ENCODE data around the gene FBXO24.

FBXO24 gene

DNA sequence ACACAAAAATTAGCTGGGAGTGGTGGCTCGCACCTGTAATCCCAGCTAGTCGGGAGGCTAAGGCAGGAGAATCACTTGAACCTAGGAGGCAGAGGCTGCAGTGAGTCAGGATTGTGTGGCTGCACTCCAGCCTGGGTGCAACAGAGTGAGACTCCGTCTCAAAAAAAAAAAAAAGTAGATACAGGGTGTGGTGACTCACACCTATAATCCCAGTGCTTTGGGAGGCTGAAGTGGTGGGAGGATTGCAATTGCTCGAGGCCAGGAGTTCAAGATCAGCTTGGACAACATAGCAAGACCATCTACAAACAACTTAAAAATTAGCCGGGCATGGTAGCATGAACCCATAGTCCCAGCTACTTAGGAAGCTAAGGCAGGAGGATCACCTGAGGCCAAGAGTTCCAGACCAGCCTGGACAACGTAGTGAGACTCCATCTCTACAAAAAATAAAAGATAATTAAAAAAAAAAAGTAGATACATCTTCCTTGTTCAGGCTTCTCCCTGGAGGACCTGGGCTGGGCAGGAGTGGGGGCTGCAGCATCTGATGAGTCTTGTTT lies 28.3 kb downstream of the FBXO24 start:
- in situ Hi-C loops (cut with MboI; ENCODE audit: low sequenced_read_pairs): no loop called here

DNA sequence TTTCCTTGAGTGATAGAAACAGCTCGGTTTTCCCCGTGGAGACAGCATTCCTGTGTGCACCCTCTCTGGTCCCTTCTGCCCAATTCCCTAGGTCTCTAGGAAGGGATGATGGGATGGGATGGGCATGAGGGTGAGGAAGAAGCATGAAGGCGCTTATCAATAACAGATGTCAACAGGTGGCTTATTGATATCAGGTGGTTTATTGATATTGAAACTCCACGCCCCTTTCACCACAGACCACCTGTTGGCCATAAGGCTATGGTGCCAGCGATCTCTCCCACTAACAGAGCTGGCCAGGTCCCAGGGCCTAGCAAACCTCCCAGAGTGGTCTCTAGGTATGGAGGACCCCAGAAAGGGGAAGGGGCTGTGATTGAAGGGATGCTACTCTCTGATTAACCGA lies 34.1 kb downstream of the FBXO24 start:
- in situ Hi-C loops (cut with MboI; ENCODE audit: low sequenced_read_pairs): no loop called here

DNA sequence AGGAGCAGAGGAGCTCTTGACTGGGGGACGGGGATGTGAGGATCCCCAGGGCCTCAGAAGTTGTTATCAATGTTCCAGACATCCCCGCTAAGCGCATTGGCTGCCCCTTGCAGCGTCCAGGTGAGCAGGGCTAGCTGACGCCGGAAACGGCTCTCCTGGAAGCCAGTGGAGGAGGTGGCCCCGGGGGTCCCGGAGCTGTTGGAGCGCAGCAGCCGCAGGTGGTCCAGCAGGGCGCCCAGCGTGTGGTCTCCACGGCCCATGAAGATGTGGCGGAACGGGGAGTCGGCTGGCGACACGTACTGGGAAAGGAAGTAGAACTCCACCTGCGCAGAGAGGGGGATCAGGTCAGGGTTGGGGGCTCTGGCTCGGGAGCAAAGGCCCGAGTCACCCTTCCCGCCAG lies 34.7 kb downstream of the FBXO24 start:
- in situ Hi-C loops (cut with MboI; ENCODE audit: low sequenced_read_pairs): no loop called here

DNA sequence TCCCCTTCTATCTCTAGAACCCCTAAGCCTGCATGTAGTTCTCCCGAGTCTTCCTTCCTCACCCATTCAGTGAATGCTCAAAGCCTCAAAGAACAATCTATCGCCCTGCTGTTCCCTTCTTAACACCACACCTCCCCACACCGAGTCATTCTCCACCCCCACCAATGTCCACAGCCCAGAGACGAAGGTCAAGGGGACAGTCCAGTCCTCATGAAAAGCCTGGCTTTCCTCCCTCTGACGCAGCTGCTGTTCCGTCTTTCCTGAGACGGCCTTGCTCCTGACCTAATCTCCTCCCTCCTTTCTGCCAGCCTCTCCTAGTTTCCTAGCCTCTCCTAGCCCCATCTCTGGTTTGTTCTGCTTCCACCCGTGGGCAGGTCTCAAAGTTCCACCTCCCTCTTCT lies 35.4 kb downstream of the FBXO24 start:
- in situ Hi-C loops (cut with MboI; ENCODE audit: low sequenced_read_pairs): no loop called here

DNA sequence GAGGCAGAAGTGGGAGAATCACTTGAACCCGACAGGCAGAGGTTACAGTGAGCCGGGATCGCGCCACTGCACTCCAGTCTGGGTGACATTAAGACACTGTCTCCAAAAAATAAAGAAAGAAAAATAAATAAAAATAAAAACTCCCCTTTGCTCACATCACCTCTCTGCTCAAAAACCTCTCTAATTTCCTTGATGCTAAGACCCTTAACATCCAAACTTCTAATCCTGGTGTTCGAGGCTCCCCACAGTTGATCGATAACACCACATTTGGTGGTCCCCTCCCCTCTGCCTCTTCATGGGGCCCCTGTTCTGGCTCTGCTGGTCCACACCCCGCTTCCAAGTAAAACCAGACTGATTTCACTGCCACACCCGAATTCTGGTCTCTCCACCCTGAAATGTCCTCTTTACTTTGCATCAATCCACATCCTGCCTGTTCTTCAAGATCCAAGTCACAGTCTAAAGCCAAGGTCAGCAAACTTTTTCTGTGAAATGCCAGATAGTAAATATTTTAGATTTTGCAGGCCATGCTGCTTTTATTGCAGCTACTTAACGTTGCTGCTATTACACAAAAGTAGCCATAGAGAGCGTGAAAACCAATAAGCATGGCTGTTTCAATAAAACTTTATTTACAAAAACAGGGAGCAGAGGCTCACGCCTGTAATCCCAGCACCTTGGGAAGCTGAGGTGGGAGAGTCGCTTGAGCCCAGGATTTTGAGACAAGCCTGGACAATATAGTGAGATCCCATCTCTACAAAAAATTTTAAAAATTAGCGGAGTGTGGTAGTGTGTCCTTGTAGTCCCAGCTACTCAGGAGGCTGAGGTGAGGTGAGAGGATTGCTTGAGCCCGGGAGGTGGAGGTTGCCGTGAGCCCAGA lies 38.1 kb downstream of the FBXO24 start:
- in situ Hi-C loops (cut with MboI; ENCODE audit: low sequenced_read_pairs): no loop called here

DNA sequence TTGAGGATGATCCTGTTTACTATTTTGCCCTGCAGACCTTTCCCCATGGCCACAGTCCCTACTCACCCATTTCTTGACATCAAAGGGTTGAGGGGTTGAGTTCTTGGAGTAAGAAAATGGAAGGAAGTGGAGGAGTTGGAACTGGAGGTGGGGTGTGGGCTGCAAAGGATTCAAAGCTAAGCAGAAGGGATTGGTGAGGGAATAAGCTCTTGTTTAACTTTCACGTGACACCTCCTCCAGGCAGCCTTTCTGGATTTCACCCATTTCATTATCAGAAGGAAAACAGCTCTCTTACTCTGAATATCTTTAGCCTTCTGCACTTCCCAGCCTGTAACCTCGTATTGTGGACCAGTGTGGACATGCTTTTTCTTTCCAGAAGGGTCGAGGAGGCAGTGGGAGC lies 39.9 kb downstream of the FBXO24 start:
- in situ Hi-C loops (cut with MboI; ENCODE audit: low sequenced_read_pairs): no loop called here

DNA sequence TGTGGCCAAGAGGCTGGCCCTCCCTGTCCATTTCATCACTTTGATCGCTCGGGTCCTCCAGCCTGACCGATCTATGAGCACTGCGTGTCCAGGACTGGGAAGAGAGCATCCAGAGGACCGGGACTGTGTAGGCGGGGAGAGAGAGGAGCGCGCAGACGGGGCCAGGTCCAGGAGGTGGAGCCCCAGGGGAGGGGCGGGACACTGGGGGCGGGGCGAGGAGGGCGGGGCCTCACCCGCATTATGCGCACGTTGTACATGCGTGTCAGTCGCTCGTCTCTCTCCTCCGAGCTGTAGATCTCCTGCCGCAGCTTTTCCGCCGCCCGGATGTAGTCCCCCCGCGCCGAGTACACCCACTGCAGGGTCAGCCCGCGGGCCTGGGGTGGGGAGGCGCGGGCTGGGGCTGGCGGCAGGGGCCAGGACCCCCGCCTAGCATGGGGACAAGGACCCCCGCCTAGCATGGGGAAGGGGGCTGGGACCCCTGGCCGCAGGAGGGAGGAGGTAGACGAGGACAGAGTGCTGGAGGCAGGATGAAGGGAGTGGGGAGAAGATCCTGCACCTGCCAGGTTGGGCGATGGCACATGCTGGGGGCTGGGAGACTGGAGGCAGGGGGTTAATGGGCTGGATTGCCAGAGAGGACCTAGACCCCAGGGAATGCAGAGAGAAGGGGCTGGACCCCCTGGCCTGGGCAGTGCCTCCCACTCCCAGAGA lies 40.6 kb downstream of the FBXO24 start:
- in situ Hi-C loops (cut with MboI; ENCODE audit: low sequenced_read_pairs): no loop called here

DNA sequence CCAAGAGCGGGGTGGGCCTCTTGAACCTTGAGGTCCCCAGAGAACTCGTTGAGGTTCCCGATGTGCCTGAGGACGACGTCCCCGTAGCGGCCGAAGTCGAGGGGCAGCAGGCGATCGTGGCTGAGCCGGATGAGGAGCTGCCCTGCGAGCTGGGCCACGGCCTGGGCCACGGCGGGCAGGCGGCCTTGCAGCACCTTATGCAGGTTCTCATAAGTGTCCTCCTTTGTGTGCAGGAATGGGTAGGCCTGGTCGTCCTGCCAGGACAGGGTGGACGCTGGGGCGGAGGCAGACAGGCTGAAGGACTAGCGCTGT lies 41.1 kb downstream of the FBXO24 start:
- in situ Hi-C loops (cut with MboI; ENCODE audit: low sequenced_read_pairs): no loop called here

DNA sequence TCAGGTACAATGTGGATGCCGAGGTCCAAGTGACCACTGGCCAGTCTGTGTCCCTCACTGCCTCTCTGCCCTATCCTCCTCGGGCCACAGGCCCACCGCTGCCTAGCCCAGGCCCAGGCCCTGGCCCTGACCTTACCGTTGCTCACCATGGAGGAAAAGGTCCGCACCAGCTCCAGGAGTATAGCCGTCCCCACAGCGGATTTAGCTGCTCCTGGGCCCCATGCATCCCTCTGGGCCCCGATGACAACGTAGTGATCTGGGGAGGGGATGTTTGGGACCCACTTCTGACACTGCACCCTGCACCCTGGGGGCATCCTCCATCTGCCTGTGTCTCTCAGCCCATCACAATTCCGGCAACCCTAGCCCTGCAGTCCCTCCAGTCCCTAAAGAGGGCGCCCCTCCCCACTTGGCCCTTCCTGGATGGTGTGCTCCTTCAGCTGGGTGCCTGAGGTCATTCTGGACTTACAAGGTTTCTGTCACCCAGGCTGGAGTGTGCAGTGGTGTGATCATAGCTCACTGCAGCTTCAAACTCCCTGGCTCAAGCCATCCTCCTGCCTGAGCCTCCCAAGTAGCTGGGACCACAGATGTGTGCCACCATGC lies 43.1 kb downstream of the FBXO24 start:
- in situ Hi-C loops (cut with MboI; ENCODE audit: low sequenced_read_pairs): no loop called here

DNA sequence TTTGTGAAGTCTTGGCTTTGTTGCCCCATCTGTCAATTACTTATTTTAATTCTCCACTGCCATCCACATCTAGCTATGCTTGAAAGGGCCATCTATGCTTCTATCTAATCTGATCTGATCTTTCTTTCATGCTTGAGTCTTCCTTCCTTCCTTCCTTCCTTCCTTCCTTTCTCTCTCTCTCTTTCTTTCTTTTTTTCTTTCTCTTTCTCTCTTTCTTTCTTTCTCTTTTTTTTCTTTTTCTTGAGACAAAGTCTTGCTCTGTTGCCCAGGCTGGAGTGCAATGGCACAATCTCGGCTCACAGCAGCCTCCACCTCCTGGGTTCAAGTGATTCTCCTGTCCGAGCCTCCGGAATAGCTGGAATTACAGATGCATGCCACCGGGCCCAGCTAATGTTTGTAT lies 43.9 kb downstream of the FBXO24 start:
- in situ Hi-C loops (cut with MboI; ENCODE audit: low sequenced_read_pairs): no loop called here

DNA sequence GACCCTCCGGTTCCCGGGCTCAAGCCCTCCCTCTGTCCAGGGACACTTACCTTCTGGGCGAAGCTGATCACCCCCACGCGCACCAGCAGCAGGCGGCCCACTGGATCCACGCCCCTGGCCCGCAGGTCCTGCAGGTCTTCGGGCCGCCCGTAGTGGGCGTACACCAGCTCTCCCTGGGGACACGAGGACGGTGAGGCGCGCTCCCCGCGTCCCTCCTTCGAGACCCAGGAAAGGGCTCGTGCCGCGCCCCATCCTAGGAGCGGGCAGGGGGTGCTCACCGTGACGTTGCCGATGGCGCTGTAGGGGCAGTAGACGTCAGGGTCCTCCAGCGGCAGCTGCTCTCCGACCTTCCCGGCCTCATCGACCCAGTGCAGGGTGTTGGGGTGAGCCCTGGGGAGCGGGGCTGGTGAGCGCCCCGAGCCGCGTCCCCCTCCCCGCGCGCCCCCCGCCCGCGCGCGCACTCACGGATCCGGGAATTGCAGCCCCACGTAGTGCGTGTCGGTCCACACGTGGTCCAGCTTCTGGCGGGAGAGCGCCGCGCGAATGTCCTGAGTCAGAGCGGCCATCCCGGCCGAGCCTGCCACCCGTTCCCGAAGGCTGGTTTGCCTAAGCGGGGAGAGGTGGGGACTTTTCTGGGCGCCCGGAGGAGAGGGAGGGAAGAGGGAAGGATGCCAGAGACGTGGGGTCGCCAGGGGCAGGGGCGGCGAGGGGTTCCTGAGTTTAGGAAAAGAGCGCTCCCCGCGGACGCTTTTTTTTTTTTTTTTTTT lies 47.0 kb downstream of the FBXO24 start:
- in situ Hi-C loops (cut with MboI; ENCODE audit: low sequenced_read_pairs): no loop called here

DNA sequence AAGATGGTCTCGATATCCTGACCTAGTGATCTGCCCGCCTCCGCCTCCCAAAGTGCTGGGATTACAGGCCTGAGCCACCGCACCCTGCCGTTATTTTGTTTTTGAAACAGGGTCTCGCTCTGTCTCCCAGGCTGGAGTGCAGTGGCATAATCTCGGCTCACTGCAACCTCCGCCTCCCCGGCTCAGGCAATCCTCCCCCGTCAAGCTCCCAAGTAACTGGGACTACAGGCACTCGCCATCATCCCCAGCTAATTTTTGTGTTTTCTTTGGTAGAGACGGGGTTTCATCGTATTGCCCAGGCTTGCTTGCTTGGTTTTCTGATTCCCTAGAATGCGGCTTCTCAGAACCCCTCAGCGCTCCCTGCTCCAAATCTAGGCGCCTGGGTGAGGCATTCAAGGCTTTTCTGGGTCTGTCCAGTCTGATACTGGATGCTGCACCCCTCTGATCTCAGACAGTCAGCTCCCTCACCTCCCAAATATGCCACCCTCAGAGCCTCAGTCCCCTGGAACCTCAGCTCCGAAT lies 53.9 kb downstream of the FBXO24 start:
- in situ Hi-C loops (cut with MboI; ENCODE audit: low sequenced_read_pairs): no loop called here

DNA sequence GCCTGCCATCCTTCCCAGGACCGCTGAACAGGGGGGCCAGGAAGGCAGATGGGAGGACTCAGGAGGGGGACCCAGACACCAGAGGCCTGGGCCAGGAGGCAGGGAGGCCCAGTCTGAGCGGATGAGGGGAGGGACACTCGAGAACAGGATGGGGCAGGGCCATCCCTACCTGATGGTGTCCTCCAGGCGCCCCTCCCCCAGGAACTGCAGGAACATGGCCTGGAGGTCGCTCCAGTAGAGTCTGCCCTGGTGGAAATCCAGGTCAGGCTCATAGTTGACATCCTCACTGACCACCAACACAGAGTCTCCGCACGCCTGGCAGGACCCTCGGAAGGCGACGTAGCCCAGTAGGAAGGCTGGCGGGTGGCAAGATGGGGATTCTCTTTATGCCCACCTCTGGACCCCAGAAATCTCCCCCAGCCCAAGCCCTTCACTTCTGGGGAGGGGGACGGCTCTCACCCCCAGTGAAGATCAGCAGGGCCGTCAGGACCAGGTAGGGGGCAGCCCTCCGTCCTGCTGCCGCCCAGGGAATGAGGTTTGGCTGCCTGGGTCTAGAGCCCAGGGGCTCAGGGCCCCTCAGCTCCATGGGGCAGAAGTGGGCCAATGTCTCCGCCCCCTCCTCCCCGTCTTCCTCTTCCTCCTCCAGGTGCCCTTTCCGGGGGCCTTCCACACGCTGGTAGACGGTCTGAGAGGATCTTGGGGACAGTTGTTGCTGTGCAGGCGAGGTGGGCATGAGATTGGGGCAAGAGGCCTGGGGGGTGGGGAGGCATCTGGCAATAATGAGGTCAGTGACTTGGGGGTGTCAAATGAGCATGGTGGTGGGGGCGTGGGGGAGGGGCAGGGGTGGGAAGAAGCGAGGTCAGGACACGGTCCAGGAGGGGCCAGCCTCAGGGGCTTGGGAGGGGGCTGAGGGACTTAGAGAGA lies 54.7 kb downstream of the FBXO24 start:
- in situ Hi-C loops (cut with MboI; ENCODE audit: low sequenced_read_pairs): no loop called here

DNA sequence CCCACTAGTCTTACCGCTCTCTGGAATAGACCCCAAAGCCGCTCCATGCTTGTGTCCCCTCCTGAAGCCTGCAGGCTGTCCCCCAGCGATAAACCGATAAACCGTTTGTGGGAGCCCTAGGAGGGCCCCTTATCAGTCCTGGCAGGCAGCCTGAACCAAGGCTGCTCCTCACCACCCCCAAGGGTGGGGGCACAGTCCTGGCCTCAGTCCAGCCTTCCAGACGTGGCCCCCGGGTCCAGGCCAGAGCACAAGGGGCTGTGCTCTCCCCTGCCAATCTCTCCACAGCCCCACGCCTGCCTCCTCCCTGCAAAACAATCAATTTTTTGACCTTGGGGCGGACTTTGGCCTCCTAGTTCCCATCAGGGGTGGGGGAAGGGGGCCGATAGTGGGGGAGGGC lies 55.3 kb downstream of the FBXO24 start, which contains the start of gene TFR2:
Gene TFR2 (minus strand): TSS at position 90 of the 397 bp plus-strand sequence. CDS start 43 bp downstream, at position 47.
- in situ Hi-C loops (cut with MboI; ENCODE audit: low sequenced_read_pairs): no loop called here

DNA sequence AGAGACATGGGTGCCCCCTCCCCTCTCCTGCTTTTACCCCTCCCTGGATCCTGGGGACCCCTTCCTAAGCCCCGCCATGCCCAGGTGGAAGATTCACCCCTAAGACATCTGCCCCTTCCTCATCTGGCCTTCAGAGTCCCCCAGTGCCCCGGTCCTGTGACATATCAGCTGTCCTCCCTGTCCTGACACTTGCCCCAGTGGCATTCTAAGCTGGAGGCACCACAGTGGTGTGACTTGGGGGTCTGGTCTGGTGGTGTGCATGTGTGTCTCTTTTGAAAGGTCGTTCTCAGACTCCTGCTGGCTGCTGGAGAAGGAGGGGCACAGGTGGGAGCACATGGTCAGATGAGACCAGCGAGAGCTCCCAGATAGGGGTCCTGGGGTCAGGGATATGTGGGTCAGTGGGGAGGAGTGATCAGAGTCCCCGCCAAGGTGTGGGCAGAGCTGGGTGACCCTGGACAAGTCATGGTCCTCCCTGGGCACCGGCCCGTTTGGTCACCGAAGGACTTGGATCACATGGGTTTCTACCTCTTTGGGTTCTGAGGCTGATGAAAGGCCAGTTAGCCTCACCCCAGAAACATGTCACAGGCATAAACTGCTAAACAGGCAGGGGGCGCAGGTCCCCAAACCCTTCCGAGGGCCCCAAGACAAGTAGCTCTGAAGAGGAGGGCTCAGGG lies 55.9 kb downstream of the FBXO24 start:
- in situ Hi-C loops (cut with MboI; ENCODE audit: low sequenced_read_pairs): no loop called here

DNA sequence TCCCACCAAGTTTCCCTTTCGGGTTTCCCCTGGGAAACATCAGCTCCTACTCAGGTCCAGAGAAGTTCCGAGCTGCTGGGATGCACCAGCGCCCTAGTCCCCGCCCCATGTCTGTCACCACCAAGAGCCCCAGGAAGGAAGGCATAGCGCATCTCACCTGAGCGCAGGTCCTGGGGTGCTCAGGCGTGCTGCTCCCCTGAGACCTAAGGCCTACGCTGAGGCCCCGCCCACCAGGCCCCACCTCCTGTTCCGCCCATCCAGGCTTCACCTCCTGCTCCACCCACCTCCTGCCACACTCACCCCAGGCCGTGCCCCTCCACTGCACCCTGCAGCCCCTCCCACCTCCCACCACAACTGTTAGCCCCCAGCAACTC lies 56.4 kb downstream of the FBXO24 start:
- in situ Hi-C loops (cut with MboI; ENCODE audit: low sequenced_read_pairs): no loop called here

DNA sequence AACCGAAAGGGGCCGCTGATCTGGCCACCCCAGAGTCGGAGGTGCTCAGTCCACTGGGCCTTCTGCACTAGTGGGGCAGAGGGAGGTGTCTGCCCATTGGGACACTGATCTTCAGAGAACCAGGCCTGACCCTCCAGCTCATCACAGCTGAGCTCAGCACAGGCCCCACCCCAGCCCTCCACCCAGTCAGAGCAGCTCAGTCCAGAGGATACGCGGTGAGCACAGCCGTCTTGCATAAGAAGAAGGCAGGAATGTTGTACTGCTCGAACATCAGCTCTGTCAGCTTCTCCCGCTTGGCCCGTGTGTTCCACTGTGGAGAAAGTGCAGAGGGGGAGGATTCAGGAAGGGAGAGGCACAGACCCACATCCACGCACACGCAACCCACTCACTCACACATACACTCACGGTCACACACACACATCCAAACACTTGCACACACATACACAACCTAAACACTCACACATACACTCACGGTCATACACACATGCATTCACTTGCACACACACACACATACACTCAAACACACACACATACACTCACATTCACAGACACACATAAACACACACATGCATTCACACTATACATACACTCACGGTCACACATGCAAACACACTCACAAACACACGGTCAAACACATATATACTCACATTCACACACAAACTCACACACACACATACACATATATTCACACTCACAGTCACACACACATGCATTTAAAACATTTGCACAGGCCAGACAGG lies 63.9 kb downstream of the FBXO24 start:
- in situ Hi-C loops (cut with MboI; ENCODE audit: low sequenced_read_pairs): no loop called here

Data from hTERT RPE-1 (cell line).